Skeletal muscle satellite cell (primary cell): ENCODE results near the gene RARG. TPM values are rescaled to one million over a fixed set of nuclear protein-coding genes. Genes with fewer than 3 reads are reported as not detected.

Experiments
- H3K27me3 ChIP-seq: 2 replicates; pipeline ENCODE4 v1.7.0; 2013; ENCODE audit warnings: low read length; ENCODE audit not compliant: control insufficient read depth, insufficient read depth
- H3K36me3 ChIP-seq: 2 replicates; pipeline ENCODE4 v1.7.0; 2013; ENCODE audit warnings: mild to moderate bottlenecking, control low read depth, low read length; ENCODE audit not compliant: insufficient read depth
- H3K4me1 ChIP-seq: 2 replicates; pipeline ENCODE4 v1.7.0; 2013; ENCODE audit warnings: low read length; ENCODE audit not compliant: control insufficient read depth, insufficient read depth
- H3K4me2 ChIP-seq: 2 replicates; pipeline ENCODE4 v1.7.0; 2013; ENCODE audit warnings: mild to moderate bottlenecking, low read length
- H3K4me3 ChIP-seq: 2 replicates; pipeline ENCODE4 v1.7.0; 2013; ENCODE audit warnings: low read length
- H3K9ac ChIP-seq: 2 replicates; pipeline ENCODE4 v1.7.0; 2013; ENCODE audit warnings: mild to moderate bottlenecking, low read depth, low read length, moderate library complexity
- H3K9me3 ChIP-seq: replicated peaks from 2 replicates; pipeline ENCODE4 v1.7.0; 2013; ENCODE audit warnings: mild to moderate bottlenecking, control low read depth, low read length
- total RNA-seq: library from RNA; depleted of rRNA; stranded (reverse); fragments of >200 nt; gene quantifications from 2 replicates; pipeline ENCODE4 v1.2.3, GENCODE V29; 2012; rRNA removed

Gene RARG
- 17.7 and 21.8 TPM in 2 replicates for total RNA-seq

- H3K36me3 ChIP-seq, result peaks cover 3% of the 10 kb centered on the region
- peak within 1 kb of the TSS; percentile 79 for H3K9ac ChIP-seq
- peak within 1 kb of the TSS; percentile 78 for H3K4me3 ChIP-seq
- H3K4me2 ChIP-seq, result peak within 1 kb of the TSS; percentile 93
- peaks cover 12% of the 10 kb centered on the region for H3K27me3 ChIP-seq
- H3K4me1 ChIP-seq, result peaks cover 32% of the 10 kb centered on the region
- H3K9me3 ChIP-seq, result no peaks in the 10 kb centered on the region
Observed at GRCh38 chr12:53231921-53232645, at the start of gene RARG. RARG (minus strand) TSS chr12:53232209; CDS start chr12:53227545, 4,664 bp downstream.

DNA sequence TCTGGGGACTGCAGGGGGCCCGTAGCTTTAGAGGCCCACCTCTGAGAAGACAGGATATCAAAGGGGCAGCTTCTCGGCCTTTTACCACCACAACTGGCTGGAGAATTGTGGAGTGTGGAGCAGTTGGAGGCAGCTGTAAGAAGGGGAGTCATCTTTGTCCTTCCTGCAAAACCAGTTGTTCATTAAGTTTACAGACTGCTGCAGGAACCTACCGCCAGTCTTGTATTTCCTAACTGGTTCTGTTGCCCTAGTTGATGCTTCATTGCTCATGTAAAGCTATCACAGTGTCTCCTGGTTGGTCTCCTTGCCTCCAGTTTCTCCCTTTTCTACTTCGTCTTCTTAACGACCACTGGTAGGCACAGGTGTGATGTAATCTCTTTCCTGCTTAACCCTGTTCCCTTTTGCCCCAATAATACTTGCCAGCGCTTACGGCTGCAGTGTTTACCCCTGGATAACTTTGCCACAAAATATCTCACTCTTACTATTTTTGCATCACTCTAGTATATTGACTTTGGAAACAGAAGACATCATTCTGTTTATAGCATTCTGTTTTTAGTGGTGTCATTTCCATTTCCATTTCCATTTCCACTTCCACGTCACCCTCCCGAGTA, 48.0 kb upstream of the RARG start:
- H3K36me3 ChIP-seq, result peaks cover 47% of the 10 kb centered on the region

DNA sequence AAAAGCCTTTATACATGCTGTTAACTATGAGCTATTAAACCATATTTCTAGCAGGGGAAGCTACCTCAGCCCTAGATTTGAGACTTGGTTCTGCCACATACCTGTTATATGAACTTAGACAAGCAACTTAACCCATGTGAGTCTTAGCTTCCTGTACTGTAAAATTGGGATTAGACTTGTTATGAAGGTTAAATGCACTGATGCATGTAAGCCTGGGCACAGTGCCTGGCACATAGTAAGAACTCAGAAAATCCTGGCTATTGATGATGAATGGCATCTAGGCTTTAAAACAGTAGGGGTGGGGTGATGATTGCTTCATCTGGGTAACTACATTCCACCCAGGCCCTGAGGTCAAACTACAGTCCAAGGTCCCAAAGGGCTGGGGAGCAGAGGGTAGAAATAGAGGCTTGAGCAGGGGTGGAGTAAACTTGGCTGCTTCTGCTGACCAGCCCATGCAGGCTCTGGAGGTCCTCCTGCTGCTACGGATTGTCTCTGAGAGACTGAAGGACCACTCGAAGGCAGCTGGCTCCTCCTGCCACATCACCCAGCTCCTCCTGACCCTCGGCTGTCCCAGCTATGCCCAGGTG, 47.4 kb upstream of the RARG start:
- Histone ChIP-seq H3K36me3 (peaks cover 47% of the 10 kb centered on the region), H3K4me2 (no peak overlapping the region), H3K4me1 (no peaks in the 10 kb centered on the region), H3K9ac (no peak overlapping the region), H3K27me3 (no peaks in the 10 kb centered on the region), H3K4me3 (no peak overlapping the region), H3K9me3 (no peaks in the 10 kb centered on the region)

More for the DNA sequence above, 48.0 kb upstream of the RARG start:
- Histone ChIP-seq H3K4me2 (no peak overlapping the region), H3K27me3 (no peaks in the 10 kb centered on the region), H3K9ac (no peak overlapping the region), H3K4me1 (no peaks in the 10 kb centered on the region), H3K9me3 (no peaks in the 10 kb centered on the region), H3K4me3 (no peak overlapping the region)

- no peaks in the 10 kb centered on the region for H3K4me1 ChIP-seq
- no peak overlapping the region for H3K4me2 ChIP-seq
- no peak overlapping the region for H3K9ac ChIP-seq
- H3K36me3 ChIP-seq, result peaks cover 42% of the 10 kb centered on the region
- no peaks in the 10 kb centered on the region for H3K27me3 ChIP-seq
- no peaks in the 10 kb centered on the region for H3K9me3 ChIP-seq
- no peak overlapping the region for H3K4me3 ChIP-seq
Observed at GRCh38 chr12:53277981-53278380, 46.0 kb upstream of the RARG start.

GRCh38 chr12:53276511-53276910, 44.5 kb upstream of the RARG start:
- Histone ChIP-seq H3K4me1 (no peaks in the 10 kb centered on the region), H3K27me3 (no peaks in the 10 kb centered on the region), H3K9me3 (no peaks in the 10 kb centered on the region), H3K4me2 (no peak overlapping the region), H3K4me3 (no peak overlapping the region), H3K9ac (no peak overlapping the region), H3K36me3 (peaks cover 30% of the 10 kb centered on the region)

DNA sequence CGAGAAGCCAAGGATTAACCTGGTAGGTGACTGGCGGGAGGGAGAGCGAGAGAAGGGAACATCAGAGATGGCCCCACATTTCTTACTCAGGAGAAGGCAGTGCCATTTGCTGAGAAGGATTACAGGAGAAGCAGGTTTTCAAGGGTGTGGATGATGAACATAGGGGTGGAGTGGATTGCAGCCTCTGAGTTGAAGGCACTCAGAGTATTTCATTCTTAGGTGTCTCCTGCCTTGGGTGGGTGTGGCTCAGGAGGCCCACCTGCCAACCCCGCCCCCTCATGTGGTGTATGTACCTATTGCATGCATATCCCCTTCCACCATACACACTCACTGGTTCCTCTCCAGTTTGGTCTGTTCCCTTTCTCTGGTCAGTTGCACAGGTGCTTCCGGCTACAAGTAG, 42.4 kb upstream of the RARG start:
- H3K9ac ChIP-seq, result no peak overlapping the region
- peaks cover 11% of the 10 kb centered on the region for H3K4me1 ChIP-seq
- no peak overlapping the region for H3K4me3 ChIP-seq
- no peak overlapping the region for H3K4me2 ChIP-seq
- no peaks in the 10 kb centered on the region for H3K9me3 ChIP-seq
- no peaks in the 10 kb centered on the region for H3K27me3 ChIP-seq
- peaks cover 19% of the 10 kb centered on the region for H3K36me3 ChIP-seq

- no peaks in the 10 kb centered on the region for H3K27me3 ChIP-seq
- peak overlapping the region; percentile 88 for H3K4me2 ChIP-seq
- H3K36me3 ChIP-seq, result no peaks in the 10 kb centered on the region
- H3K9me3 ChIP-seq, result no peaks in the 10 kb centered on the region
- peaks cover 27% of the 10 kb centered on the region for H3K4me1 ChIP-seq
- peak overlapping the region; percentile 92 for H3K4me3 ChIP-seq
- H3K9ac ChIP-seq, result peak overlapping the region; percentile 75
Observed at GRCh38 chr12:53268630-53269562, 36.9 kb upstream of the RARG start.

GRCh38 chr12:53267999-53268629, 36.1 kb upstream of the RARG start, which contains the start of gene ESPL1:
ESPL1 (plus strand) TSS chr12:53268299; CDS start chr12:53268767, 468 bp downstream.
- Histone ChIP-seq H3K9me3 (no peaks in the 10 kb centered on the region), H3K4me3 (peak within 1 kb of the TSS; percentile 92), H3K9ac (peak within 1 kb of the TSS; percentile 75), H3K4me2 (peak within 1 kb of the TSS; percentile 88), H3K4me1 (peaks cover 27% of the 10 kb centered on the region), H3K27me3 (no peaks in the 10 kb centered on the region), H3K36me3 (no peaks in the 10 kb centered on the region)

- H3K27me3 ChIP-seq, result no peaks in the 10 kb centered on the region
- H3K4me2 ChIP-seq, result peak overlapping the region; percentile 88
- H3K9me3 ChIP-seq, result no peaks in the 10 kb centered on the region
- no peaks in the 10 kb centered on the region for H3K36me3 ChIP-seq
- peak overlapping the region; percentile 92 for H3K4me3 ChIP-seq
- peaks cover 27% of the 10 kb centered on the region for H3K4me1 ChIP-seq
- H3K9ac ChIP-seq, result peak overlapping the region; percentile 75
Observed at GRCh38 chr12:53267306-53267998, 35.4 kb upstream of the RARG start.

GRCh38 chr12:53265783-53266182, 33.8 kb upstream of the RARG start:
- H3K27me3 ChIP-seq, result no peaks in the 10 kb centered on the region
- no peak overlapping the region for H3K4me2 ChIP-seq
- H3K36me3 ChIP-seq, result no peaks in the 10 kb centered on the region
- H3K4me1 ChIP-seq, result peaks cover 27% of the 10 kb centered on the region
- no peak overlapping the region for H3K9ac ChIP-seq
- no peaks in the 10 kb centered on the region for H3K9me3 ChIP-seq
- H3K4me3 ChIP-seq, result no peak overlapping the region
